Immature natural killer cell (primary cell): Measurements from ENCODE around the gene BCKDHA. TPM values are rescaled to one million over a fixed set of nuclear protein-coding genes. Genes with fewer than 3 reads are reported as not detected.
A peak's percentile ranks its signal among the peaks of the same experiment; 100 is the strongest.
"Not testable (repeated sequence)": the region's sequence is repeated elsewhere in the genome, so short reads cannot be mapped to it uniquely, and the experiment has no call there.

Experiments used
- DNase-seq, 3 donors: peaks; one replicate each; pipeline ENCODE4 v3.0.0; 2022; ENCODE audit warnings: mixed read lengths in 1 of 3
- H3K27ac Mint-ChIP-seq, 6 donors: one replicate each; pipeline ENCODE4 v1.8.0; 2020; ENCODE audit warnings: mixed read lengths in 6 of 6, mild to moderate bottlenecking in 5 of 6, inconsistent platforms in 4 of 6, moderate library complexity in 3 of 6
- H3K27me3 Mint-ChIP-seq, 3 donors: one replicate each; pipeline ENCODE4 v1.8.0; 2020 to 2021; ENCODE audit warnings: low read depth in 3 of 3, mild to moderate bottlenecking in 3 of 3, mixed read lengths in 3 of 3, moderate library complexity in 3 of 3, inconsistent platforms in 1 of 3
- H3K36me3 Mint-ChIP-seq, 3 donors: one replicate each; pipeline ENCODE4 v1.8.0; 2020; ENCODE audit warnings: mixed read lengths in 3 of 3, inconsistent platforms in 2 of 3, mild to moderate bottlenecking in 2 of 3
- H3K4me1 Mint-ChIP-seq, 2 donors: one replicate each; pipeline ENCODE4 v1.8.0; 2020; ENCODE audit warnings: inconsistent platforms in 2 of 2, mild to moderate bottlenecking in 2 of 2, mixed read lengths in 2 of 2, moderate library complexity in 1 of 2
- H3K4me3 Mint-ChIP-seq, 5 donors: one replicate each; pipeline ENCODE4 v1.8.0; 2020; ENCODE audit warnings: mild to moderate bottlenecking in 5 of 5, mixed read lengths in 5 of 5, inconsistent platforms in 3 of 5, moderate library complexity in 3 of 5
- H3K9me3 Mint-ChIP-seq, 6 donors: one replicate each; pipeline ENCODE4 v1.8.0; 2020; ENCODE audit warnings: mild to moderate bottlenecking in 6 of 6, mixed read lengths in 6 of 6, inconsistent platforms in 4 of 6, moderate library complexity in 3 of 6
- polyA plus RNA-seq, 3 donors: library from polyadenylated mRNA; unstranded; fragments of 300-500 nt; fragmentation: Illumina TruSeq; gene quantifications; one replicate each; pipeline ENCODE4 v1.2.3, GENCODE V29; 2021

BCKDHA gene
- polyA plus RNA-seq, 3 donors from 2014 or later = 70.8 to 76.9 (median 75.5) TPM

- no peak overlapping the region for H3K27ac Mint-ChIP-seq
- no peak for DNase-seq
- H3K9me3 Mint-ChIP-seq = no peaks in the 10 kb centered on the region
- no peak overlapping the region for H3K4me3 Mint-ChIP-seq
- H3K4me1 Mint-ChIP-seq = peaks cover 37 to 47% of the 10 kb centered on the region in 2 donors
- H3K36me3 Mint-ChIP-seq = no peaks in the 10 kb centered on the region
- H3K27me3 Mint-ChIP-seq = peaks cover 11 to 26% (median 13%) of the 10 kb centered on the region in 3 donors
Measured at GRCh38 chr19:41357746-41358145, 39.9 kb upstream of the BCKDHA start.

GRCh38 chr19:41359741-41360140, 37.9 kb upstream of the BCKDHA start:
- no peaks in the 10 kb centered on the region for H3K36me3 Mint-ChIP-seq
- H3K27me3 Mint-ChIP-seq = peaks cover 5 to 17% (median 12%) of the 10 kb centered on the region in 3 donors
- no peak overlapping the region for H3K27ac Mint-ChIP-seq
- no peak overlapping the region for H3K4me3 Mint-ChIP-seq
- H3K9me3 Mint-ChIP-seq = no peaks in the 10 kb centered on the region
- no peak for DNase-seq
- H3K4me1 Mint-ChIP-seq = peaks cover 53 to 59% of the 10 kb centered on the region in 2 donors

GRCh38 chr19:41362143-41362847, 35.3 kb upstream of the BCKDHA start:
- DNase-seq = no peak
- Mint-ChIP-seq H3K27ac (peak overlapping the region; percentile 98 to 99 (median 99)), H3K27me3 (peaks cover 5 to 12% (median 5%) of the 10 kb centered on the region in 3 donors), H3K4me3 (peak overlapping the region in 4 of 5 donors; percentile 23 to 95 (median 90)), H3K9me3 (no peaks in the 10 kb centered on the region), H3K36me3 (peaks cover 0 to 3% (median 0%) of the 10 kb centered on the region in 3 donors), H3K4me1 (peaks cover 34 to 38% of the 10 kb centered on the region in 2 donors)

GRCh38 chr19:41363371-41363752, 34.3 kb upstream of the BCKDHA start:
- Mint-ChIP-seq H3K27me3 (peaks cover 5 to 12% (median 5%) of the 10 kb centered on the region in 3 donors), H3K27ac (peak overlapping the region; percentile 98 to 99 (median 99)), H3K4me3 (peak overlapping the region; percentile 89 to 95 (median 91)), H3K9me3 (no peaks in the 10 kb centered on the region), H3K36me3 (peaks cover 0 to 3% (median 0%) of the 10 kb centered on the region in 3 donors), H3K4me1 (peaks cover 27 to 32% of the 10 kb centered on the region in 2 donors)
- no peak for DNase-seq

- H3K4me1 Mint-ChIP-seq = peaks cover 24 to 29% of the 10 kb centered on the region in 2 donors
- H3K36me3 Mint-ChIP-seq = peaks cover 0 to 3% (median 0%) of the 10 kb centered on the region in 3 donors
- H3K27me3 Mint-ChIP-seq = peaks cover 5 to 12% (median 5%) of the 10 kb centered on the region in 3 donors
- H3K4me3 Mint-ChIP-seq = peak within 1 kb of the TSS; percentile 89 to 95 (median 91)
- peak within 1 kb of the TSS; percentile 98 to 99 (median 99) for H3K27ac Mint-ChIP-seq
- peak; percentile 99 for DNase-seq
- H3K9me3 Mint-ChIP-seq = no peaks in the 10 kb centered on the region
Measured at GRCh38 chr19:41363753-41364523, 33.7 kb upstream of the BCKDHA start, which contains the start of gene B9D2. Gene B9D2, minus strand, starts transcription at chr19:41364149. Its CDS starts 630 bp downstream, at chr19:41363519.

- Mint-ChIP-seq H3K4me1 (peaks cover 24 to 29% of the 10 kb centered on the region in 2 donors), H3K36me3 (peaks cover 0 to 3% (median 0%) of the 10 kb centered on the region in 3 donors), H3K9me3 (no peaks in the 10 kb centered on the region), H3K27me3 (peaks cover 5 to 12% (median 5%) of the 10 kb centered on the region in 3 donors), H3K4me3 (peak overlapping the region; percentile 89 to 95 (median 91)), H3K27ac (peak overlapping the region; percentile 98 to 99 (median 99))
- no peak for DNase-seq
Measured at GRCh38 chr19:41364524-41365391, 32.9 kb upstream of the BCKDHA start.

GRCh38 chr19:41366089-41366488, 31.5 kb upstream of the BCKDHA start:
- Mint-ChIP-seq H3K9me3 (no peaks in the 10 kb centered on the region), H3K27ac (peak overlapping the region in 2 of 6 donors; percentile 13 to 43), H3K4me3 (peak overlapping the region in 4 of 5 donors; percentile 4 to 61 (median 33)), H3K27me3 (peaks cover 5 to 7% (median 5%) of the 10 kb centered on the region in 3 donors), H3K36me3 (peaks cover 0 to 3% (median 0%) of the 10 kb centered on the region in 3 donors), H3K4me1 (peaks cover 24 to 29% of the 10 kb centered on the region in 2 donors)
- DNase-seq = no peak

- Mint-ChIP-seq H3K27ac (no peak overlapping the region), H3K4me3 (no peak overlapping the region), H3K4me1 (peaks cover 18 to 24% of the 10 kb centered on the region in 2 donors), H3K27me3 (peaks cover 5 to 7% (median 5%) of the 10 kb centered on the region in 3 donors), H3K36me3 (peaks cover 0 to 3% (median 0%) of the 10 kb centered on the region in 3 donors), H3K9me3 (no peaks in the 10 kb centered on the region)
- DNase-seq = no peak
Measured at GRCh38 chr19:41367848-41368301, 29.7 kb upstream of the BCKDHA start.

GRCh38 chr19:41369769-41370168, 27.8 kb upstream of the BCKDHA start:
- Mint-ChIP-seq H3K27me3 (no peaks in the 10 kb centered on the region), H3K9me3 (no peaks in the 10 kb centered on the region), H3K36me3 (peaks cover 0 to 3% (median 0%) of the 10 kb centered on the region in 3 donors), H3K4me3 (no peak overlapping the region), H3K4me1 (peaks cover 0 to 7% of the 10 kb centered on the region in 2 donors), H3K27ac (no peak overlapping the region)
- DNase-seq = no peak

- H3K9me3 Mint-ChIP-seq, H3K36me3 Mint-ChIP-seq, H3K27me3 Mint-ChIP-seq, H3K4me3 Mint-ChIP-seq, H3K27ac Mint-ChIP-seq, DNase-seq, H3K4me1 Mint-ChIP-seq: not testable (repeated sequence)
Measured at GRCh38 chr19:41371119-41371518, 26.5 kb upstream of the BCKDHA start.

- Mint-ChIP-seq H3K36me3 (peaks cover 0 to 3% (median 0%) of the 10 kb centered on the region in 3 donors), H3K27me3 (peaks cover 0 to 2% (median 0%) of the 10 kb centered on the region in 3 donors), H3K4me3 (no peak overlapping the region), H3K9me3 (no peaks in the 10 kb centered on the region), H3K4me1 (peaks cover 5 to 9% of the 10 kb centered on the region in 2 donors), H3K27ac (no peak overlapping the region)
- DNase-seq = no peak
Measured at GRCh38 chr19:41371541-41371940, 26.1 kb upstream of the BCKDHA start.

- Mint-ChIP-seq H3K27ac (no peak overlapping the region), H3K9me3 (no peaks in the 10 kb centered on the region), H3K36me3 (no peaks in the 10 kb centered on the region), H3K27me3 (peaks cover 0 to 2% (median 0%) of the 10 kb centered on the region in 3 donors), H3K4me3 (no peak overlapping the region), H3K4me1 (peaks cover 13 to 18% of the 10 kb centered on the region in 2 donors)
- DNase-seq = no peak
Measured at GRCh38 chr19:41372501-41372900, 25.1 kb upstream of the BCKDHA start.

- DNase-seq = no peak
- Mint-ChIP-seq H3K27me3 (peaks cover 0 to 2% (median 0%) of the 10 kb centered on the region in 3 donors), H3K27ac (no peak overlapping the region), H3K9me3 (no peaks in the 10 kb centered on the region), H3K36me3 (no peaks in the 10 kb centered on the region), H3K4me1 (peaks cover 13 to 18% of the 10 kb centered on the region in 2 donors), H3K4me3 (no peak overlapping the region)
Measured at GRCh38 chr19:41373993-41374392, 23.6 kb upstream of the BCKDHA start.
